D721Med (cell line): ENCODE results near the gene ATP5F1C.

Experiments
- DNase-seq: peaks from one replicate; pipeline ENCODE4 v3.0.0; 2011; ENCODE audit warnings: low spot score; ENCODE audit not compliant: insufficient read length
- FAIRE-seq: peaks from 2 replicates; lab custom pipeline; 2011; peaks lifted over from hg19 to GRCh38; lab: Jason Lieb, UNC
- TF ChIP-seq, protein P1 (sequence below): IDR thresholded peaks from 2 replicates; pipeline ENCODE4 v1.5.1; 2012; ENCODE audit warnings: mild to moderate bottlenecking, control low read depth; ENCODE audit not compliant: insufficient read depth; ENCODE audit errors: missing control alignments

ATP5F1C gene

DNA sequence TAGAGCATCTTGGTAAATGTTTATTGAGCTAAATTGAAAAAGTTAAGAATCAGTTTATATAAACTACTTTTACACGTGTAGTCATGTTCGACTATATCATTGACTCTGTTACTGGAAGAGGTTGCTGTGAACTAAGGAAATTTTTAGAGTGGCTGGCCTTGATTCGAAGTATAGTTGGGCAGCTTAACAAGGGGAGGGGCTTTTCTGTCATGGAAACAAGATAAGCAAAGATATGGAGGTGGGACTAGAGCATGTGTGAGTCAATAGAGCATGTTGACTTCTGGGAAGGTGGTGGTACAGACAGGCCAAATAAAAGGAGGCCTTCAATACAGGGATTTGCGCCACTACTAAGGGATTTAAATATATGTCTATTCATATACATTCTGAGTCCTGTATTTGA lies 7.6 kb downstream of the ATP5F1C start:
- FAIRE-seq (no peak), DNase-seq (no peak)
- TF ChIP-seq, protein P1, sequence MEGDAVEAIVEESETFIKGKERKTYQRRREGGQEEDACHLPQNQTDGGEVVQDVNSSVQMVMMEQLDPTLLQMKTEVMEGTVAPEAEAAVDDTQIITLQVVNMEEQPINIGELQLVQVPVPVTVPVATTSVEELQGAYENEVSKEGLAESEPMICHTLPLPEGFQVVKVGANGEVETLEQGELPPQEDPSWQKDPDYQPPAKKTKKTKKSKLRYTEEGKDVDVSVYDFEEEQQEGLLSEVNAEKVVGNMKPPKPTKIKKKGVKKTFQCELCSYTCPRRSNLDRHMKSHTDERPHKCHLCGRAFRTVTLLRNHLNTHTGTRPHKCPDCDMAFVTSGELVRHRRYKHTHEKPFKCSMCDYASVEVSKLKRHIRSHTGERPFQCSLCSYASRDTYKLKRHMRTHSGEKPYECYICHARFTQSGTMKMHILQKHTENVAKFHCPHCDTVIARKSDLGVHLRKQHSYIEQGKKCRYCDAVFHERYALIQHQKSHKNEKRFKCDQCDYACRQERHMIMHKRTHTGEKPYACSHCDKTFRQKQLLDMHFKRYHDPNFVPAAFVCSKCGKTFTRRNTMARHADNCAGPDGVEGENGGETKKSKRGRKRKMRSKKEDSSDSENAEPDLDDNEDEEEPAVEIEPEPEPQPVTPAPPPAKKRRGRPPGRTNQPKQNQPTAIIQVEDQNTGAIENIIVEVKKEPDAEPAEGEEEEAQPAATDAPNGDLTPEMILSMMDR = no peak

DNA sequence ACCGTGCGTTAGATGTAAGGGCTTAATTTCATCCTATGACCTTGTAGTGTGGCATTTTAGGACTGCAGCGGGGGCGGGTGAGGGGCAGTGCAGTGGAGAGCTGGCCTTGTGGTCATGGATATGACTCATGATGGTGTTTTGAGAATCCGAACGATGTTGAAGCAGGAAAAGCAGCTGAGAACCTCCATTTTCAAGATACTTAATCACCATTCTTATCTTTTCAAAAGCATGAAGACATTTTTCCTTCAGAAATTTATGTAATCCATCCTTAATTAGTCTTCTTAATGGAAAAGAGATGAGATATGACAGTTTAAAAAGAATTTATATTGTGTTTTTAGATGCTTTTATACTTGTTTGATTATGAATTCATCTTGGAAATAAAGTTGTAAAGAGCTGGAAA lies 9.6 kb downstream of the ATP5F1C start:
- TF ChIP-seq, protein P1 = no peak
- FAIRE-seq = no peak
- DNase-seq = no peak

DNA sequence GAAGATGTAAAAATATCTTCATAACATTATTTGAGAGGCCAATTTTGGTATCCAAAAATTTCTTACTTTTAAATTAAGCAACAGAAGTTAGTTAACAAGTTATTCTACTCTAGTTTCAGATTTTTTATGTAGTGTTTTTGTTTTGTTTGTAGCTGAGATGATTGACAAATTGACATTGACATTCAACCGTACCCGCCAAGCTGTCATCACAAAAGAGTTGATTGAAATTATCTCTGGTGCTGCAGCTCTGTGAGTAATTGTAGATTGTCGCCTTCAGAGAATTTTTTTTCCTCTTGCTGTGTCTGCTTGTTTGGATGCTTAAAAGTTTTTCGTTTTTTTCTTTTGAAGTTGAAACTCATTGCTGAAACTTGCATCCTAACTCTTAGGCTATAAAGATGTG lies 14.6 kb downstream of the ATP5F1C start:
- no peak for DNase-seq
- FAIRE-seq = no peak
- TF ChIP-seq, protein P1 = no peak

DNA sequence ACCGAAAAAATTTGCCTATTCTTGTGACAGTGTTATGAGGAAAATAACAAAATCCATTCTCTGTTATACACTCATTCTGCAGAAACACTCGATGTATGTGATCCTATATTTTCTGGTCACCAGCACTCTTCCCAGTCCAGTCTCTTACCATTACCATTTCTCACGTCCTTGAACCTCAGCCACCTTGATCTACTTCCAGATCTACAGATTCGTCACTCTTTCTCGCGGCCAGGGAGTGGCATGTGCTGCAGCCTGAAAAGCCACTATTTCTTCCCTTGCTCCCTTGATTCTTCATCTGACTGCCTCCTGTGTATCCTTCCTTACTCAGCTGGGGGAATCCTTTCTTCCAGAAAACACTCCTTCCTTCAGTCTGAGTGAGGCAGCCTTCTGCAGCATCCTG lies 16.2 kb downstream of the ATP5F1C start:
- TF ChIP-seq, protein P1 = no peak
- FAIRE-seq (no peak), DNase-seq (no peak)

DNA sequence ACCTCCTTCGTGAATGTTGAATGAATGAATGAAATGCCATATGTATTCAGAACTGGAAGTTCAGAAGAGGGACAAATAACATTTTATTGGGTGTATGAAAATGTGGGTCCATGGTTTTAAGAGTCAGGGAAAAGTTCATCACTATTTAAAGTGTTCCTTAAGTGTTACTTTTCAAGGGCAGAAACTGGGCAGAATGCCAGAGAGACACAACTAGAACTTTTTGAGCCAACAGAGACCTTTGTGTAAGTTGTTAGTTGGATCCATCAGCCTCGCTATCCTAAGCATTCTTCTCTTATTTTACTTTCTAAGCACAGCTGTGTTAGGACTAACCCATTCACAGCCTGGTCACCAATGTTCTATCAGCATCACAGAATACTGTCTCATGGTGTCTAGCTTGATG lies 16.8 kb downstream of the ATP5F1C start:
- no peak for FAIRE-seq
- TF ChIP-seq, protein P1 = no peak
- DNase-seq = no peak

DNA sequence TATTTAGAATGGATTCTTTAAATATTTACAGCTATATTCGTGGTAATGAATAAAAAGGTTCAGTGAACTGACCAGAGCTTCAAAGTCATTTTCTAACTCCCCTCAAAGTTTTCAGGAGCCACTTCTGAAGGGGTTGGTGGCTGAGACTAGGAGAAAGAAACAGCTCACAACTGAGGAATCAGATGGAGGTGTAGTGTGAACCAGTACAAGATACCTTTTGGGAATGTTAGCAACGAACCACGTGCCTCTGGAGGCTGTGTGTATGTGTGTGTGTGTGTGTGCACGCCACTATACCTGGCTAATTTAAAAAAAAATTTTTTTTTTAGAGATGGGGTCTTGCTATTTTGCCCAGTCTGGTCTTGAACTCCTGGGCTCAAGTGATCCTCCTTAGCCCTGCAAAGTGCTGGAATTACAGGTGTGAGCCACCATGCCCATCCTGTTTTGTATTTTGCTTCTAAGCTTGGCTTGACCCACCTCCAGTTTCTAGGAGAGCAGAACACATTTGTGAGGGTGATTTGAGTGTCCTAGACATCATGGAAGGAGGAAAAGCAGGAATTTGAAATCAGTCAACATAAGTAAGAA lies 20.8 kb downstream of the ATP5F1C start:
- DNase-seq = no peak
- no peak for FAIRE-seq
- TF ChIP-seq, protein P1 = no peak

DNA sequence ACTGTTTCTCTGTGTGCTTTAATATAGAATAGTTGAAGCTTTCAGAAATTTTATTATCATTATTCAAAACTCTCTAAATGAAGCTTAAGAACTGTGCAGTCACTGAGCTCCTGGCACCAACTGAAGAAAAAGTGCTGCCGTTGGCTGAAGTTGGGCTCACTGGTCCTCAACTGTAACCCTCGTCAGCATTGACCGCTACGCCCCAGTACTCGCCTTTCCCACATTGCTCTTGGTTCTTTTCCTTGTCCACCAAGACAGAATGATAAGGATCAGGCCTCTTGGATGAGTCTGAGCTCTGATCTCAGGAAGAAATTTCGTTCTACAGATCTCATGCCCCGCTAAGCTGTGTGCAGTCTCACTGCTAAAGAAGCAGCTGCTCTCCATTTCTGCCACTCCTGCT lies 22.5 kb downstream of the ATP5F1C start:
- DNase-seq (no peak), FAIRE-seq (no peak)
- TF ChIP-seq, protein P1 = no peak
